Psoas muscle (tissue), 8 donors: ENCODE measurements around the gene MANSC1. TPM values are rescaled to one million over a fixed set of nuclear protein-coding genes. Genes with fewer than 3 reads are reported as not detected.

Experiments
- ATAC-seq, 4 donors: fragments of 200-7000 bp; cut with Tn5 transposase; one replicate each; pipeline ENCODE4 v1.9.1; 2020; ENCODE audit warnings: moderate library complexity in 3 of 4, mild to moderate bottlenecking in 2 of 4
- DNase-seq, 2 donors: peaks; one replicate each; pipeline ENCODE4 v3.0.0-alpha.2; 2020
- H3K27ac ChIP-seq: fragments of 200-600 bp; one replicate; pipeline ENCODE4 v1.8.0; 2022
- H3K27me3 ChIP-seq, 3 donors: fragments of 200-600 bp in 1 of 3; one replicate each; pipeline versions ENCODE4 v1.6.1 to v1.8.0; 2013 to 2022; ENCODE audit warnings: low read length in 2 of 3, mild to moderate bottlenecking in 2 of 3, moderate library complexity in 1 of 3; ENCODE audit not compliant: insufficient read depth in 3 of 3
- H3K36me3 ChIP-seq, 2 donors: fragments of 200-600 bp in 1 of 2; one replicate each; pipeline versions ENCODE4 v1.6.1 to v1.8.0; 2013 to 2022; ENCODE audit warnings: low read depth in 1 of 2, mild to moderate bottlenecking in 1 of 2, moderate library complexity in 1 of 2; ENCODE audit not compliant: insufficient read depth in 1 of 2
- H3K4me1 ChIP-seq: fragments of 200-600 bp; one replicate; pipeline ENCODE4 v1.8.0; 2022
- H3K4me3 ChIP-seq: fragments of 200-600 bp; one replicate; pipeline ENCODE4 v1.8.0; 2022; ENCODE audit warnings: mild to moderate bottlenecking
- H3K9me3 ChIP-seq: fragments of 200-600 bp; one replicate; pipeline ENCODE4 v1.8.0; 2022
- CTCF ChIP-seq: fragments of 200-600 bp; IDR thresholded peaks from one replicate; pipeline ENCODE4 v1.8.0; 2022; ENCODE audit warnings: antibody characterized with exemption
- WGBS, 3 donors: extraction: QIAGEN DNeasy Blood & Tissue Kit; methylation state at CpG; one replicate each; pipeline versions ENCODE4 v1.1.6 to v1.1.7; 2013; 5-methylcytosine and 5-hydroxymethylcytosine counted together
- intact Hi-C, 2 donors: fragments of 100-400 bp; cut with DNase I; formaldehyde crosslinking; loops; one replicate each; pipeline versions ENCODE4 v1.11.0 to v1.14.2; 2022
- polyA plus RNA-seq, 3 donors: library from polyadenylated mRNA; stranded (reverse); fragments of 200-250 nt; gene quantifications; one replicate each; pipeline ENCODE4 v1.2.3, GENCODE V29; 2013
- total RNA-seq, 4 donors: library from RNA; stranded (reverse); fragmentation: NEBNext Ultra II Directional in 2 of 4; extraction: Animal tissue kit (Norgen Biotek cat#: 25700) in 2 of 4; gene quantifications; one replicate each; pipeline versions ENCODE4 v1.2.1 to v1.2.4, GENCODE V29; 2021 to 2023
- donor health status: healthy with polysubstance abuse.
- donor health status: DM: no; HTN: no; CAD: no; lungs with moderate emphysema.
- donor health status: Bipolar disorder and iron deficiency.
- donor health status: healthy.
- donor health status: DM: yes; HTN: yes; CAD: no.
- donor health status: DM: no; HTN: no; CAD: no.
- donor health status: DM: no; HTN: no; CAD: no.
- donor health status: DM: yes; HTN: yes; CAD: no.

Gene MANSC1
- total and polyA plus RNA-seq, 7 donors, result 2.2 to 3.6 (median 3.2) TPM

DNA sequence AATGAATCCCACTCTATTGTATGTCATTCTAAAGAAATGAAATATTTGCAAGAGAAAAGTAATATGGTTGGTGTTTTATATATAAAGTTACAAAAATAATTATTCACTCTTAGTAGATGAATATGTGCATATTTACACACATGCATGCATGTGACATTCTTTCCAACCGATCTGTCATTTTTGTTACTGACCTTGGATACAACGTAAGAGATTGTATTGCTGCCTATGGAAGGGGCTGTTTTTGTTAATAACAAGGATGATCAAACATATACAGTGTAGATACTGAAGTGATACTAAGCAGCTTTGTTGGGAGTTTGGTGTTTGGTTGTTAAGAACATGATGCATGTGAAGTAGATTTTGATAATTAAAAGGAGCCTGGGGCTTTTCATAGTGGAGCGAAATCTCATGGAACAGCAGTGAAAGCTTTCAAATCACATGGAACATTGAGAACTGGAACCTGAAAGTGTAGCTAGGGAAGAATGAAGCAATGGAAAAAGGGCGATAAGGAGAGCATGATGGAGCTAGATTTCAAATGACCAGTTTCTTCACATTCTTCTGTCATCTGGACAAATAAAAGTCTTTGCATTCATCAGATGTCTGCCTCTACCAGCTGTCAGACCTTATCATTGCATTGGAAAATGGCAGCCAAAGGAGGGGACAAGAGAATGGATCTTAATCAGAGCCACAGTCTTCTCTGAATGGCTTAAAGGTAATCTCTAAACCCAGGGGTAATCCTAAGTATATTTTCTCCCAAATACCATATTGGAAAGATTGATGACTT lies 16.8 kb upstream of the MANSC1 start:
- TF ChIP-seq CTCF, result no peak

GRCh38 chr12:12365931-12366431 lies 15.9 kb upstream of the MANSC1 start:
- intact Hi-C loops, result no loop called here
- no peaks in the 10 kb centered on the region for H3K9me3 ChIP-seq
- peaks cover 0 to 34% of the 10 kb centered on the region in 2 donors for H3K36me3 ChIP-seq
- no peaks in the 10 kb centered on the region for H3K4me1 ChIP-seq
- H3K27me3 ChIP-seq, result no peaks in the 10 kb centered on the region
- no peak overlapping the region for H3K27ac ChIP-seq
- WGBS, 3 donors, result 69 to 77% (median 75%) methylated on average over 4 of the region's 4 CpGs
- DNase-seq (no peak), ATAC-seq (no peak)
- TF ChIP-seq CTCF, result no peak
- H3K4me3 ChIP-seq, result no peak overlapping the region

More for the DNA sequence above, 16.8 kb upstream of the MANSC1 start:
- H3K36me3 ChIP-seq, result peaks cover 0 to 25% of the 10 kb centered on the region in 2 donors
- no peaks in the 10 kb centered on the region for H3K27me3 ChIP-seq
- DNase-seq, result no peak
- no peak overlapping the region for H3K27ac ChIP-seq
- 86 to 93% (median 90%) methylated on average over 4 of the region's 4 CpGs for WGBS, 3 donors
- ATAC-seq, result no peak
- intact Hi-C loops, result no loop called here
- no peaks in the 10 kb centered on the region for H3K4me1 ChIP-seq
- H3K4me3 ChIP-seq, result no peak overlapping the region
- H3K9me3 ChIP-seq, result no peaks in the 10 kb centered on the region

GRCh38 chr12:12365446-12365802 lies 15.4 kb upstream of the MANSC1 start:
- ATAC-seq, result no peak
- H3K27me3 ChIP-seq, result no peaks in the 10 kb centered on the region
- intact Hi-C loops, result no loop called here
- H3K4me3 ChIP-seq, result no peak overlapping the region
- no peaks in the 10 kb centered on the region for H3K4me1 ChIP-seq
- 89 to 95% (median 92%) methylated on average over 5 of the region's 5 CpGs for WGBS, 3 donors
- H3K36me3 ChIP-seq, result peaks cover 0 to 34% of the 10 kb centered on the region in 2 donors
- H3K27ac ChIP-seq, result no peak overlapping the region
- no peak for TF ChIP-seq CTCF
- DNase-seq, result no peak
- no peaks in the 10 kb centered on the region for H3K9me3 ChIP-seq

GRCh38 chr12:12364787-12365445 lies 14.9 kb upstream of the MANSC1 start:
- intact Hi-C loops, result no loop called here
- no peak for TF ChIP-seq CTCF
- Histone ChIP-seq H3K27me3 (no peaks in the 10 kb centered on the region), H3K4me3 (no peak overlapping the region), H3K36me3 (peaks cover 0 to 34% of the 10 kb centered on the region in 2 donors), H3K27ac (no peak overlapping the region), H3K9me3 (no peaks in the 10 kb centered on the region), H3K4me1 (no peaks in the 10 kb centered on the region)
- WGBS, 3 donors, result 92 to 97% (median 94%) methylated on average over 4 of the region's 4 CpGs
- ATAC-seq, result no peak
- no peak for DNase-seq
